ENCODE data around the gene UFL1. TPM values are rescaled to one million over a fixed set of nuclear protein-coding genes. Genes with fewer than 3 reads are reported as not detected.

Gene UFL1
- total and polyA plus RNA-seq, 2 experiments from 2014 or later = 9.0 to 9.9 TPM

Other genes with a start within 250 kb of the UFL1 start
- gene FHL5, start 41.3 kb downstream of the UFL1 start, total RNA-seq (2014; rRNA removed; shearing (Covaris generic)) = not detected in 2 replicates
- gene FHL5, start 41.3 kb downstream of the UFL1 start, polyA plus RNA-seq (2016; fragmentation: Nextera tagmentation; extraction: Ambion mirVana) = not detected in 2 replicates

Measured in GM23338 (cell line).